ENCODE results near the gene SLC27A4. TPM values are rescaled to one million over a fixed set of nuclear protein-coding genes. Genes with fewer than 3 reads are reported as not detected.

SLC27A4 gene
- total RNA-seq, 2 donors from 2014 or later = 7.7 to 22.3 TPM

GRCh38 chr9:128341435-128341849 lies 1.1 kb downstream of the SLC27A4 start:
- ATAC-seq (replicated peaks) = peak; percentile 57
- Mint-ChIP-seq H3K9me3 (no peaks in the 10 kb centered on the region), H3K4me1 (peaks cover 6% of the 10 kb centered on the region), H3K4me3 (peak overlapping the region; percentile 87), H3K27ac (peak overlapping the region; percentile 83), H3K36me3 (ENCODE audit: low read depth) (peaks cover 26% of the 10 kb centered on the region), H3K27me3 (no peaks in the 10 kb centered on the region)

DNA sequence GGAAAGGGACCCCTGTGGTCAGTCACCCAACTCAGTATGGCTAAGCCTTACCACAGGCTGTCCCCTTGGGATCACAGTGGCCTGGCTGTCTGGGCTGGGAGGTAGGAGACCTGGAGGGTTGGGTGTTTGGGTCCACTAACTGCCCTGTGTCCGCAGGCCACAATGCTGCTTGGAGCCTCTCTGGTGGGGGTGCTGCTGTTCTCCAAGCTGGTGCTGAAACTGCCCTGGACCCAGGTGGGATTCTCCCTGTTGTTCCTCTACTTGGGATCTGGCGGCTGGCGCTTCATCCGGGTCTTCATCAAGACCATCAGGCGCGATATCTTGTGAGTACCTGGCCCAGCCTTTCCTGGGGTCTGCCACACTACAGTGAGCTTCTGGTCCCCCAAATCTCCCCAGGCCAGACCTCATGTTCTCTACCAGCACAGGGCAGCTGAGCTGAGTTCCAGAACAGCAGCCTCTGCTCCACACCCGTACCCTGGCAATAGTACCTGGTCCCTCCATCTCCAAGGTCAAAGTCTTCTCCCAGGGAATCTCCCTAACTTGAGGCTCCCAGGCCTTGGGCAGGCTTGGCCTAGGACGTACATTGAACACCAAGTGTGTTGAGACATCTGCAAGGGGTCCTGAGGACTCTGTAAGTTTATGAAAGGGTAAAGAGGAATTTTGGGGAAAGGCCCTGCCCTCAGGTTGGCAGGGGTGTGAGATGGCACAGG lies 2.8 kb downstream of the SLC27A4 start:
- no peak for ATAC-seq (replicated peaks)
- Mint-ChIP-seq H3K36me3 (ENCODE audit: low read depth) (peaks cover 43% of the 10 kb centered on the region), H3K27me3 (no peaks in the 10 kb centered on the region), H3K4me3 (no peak overlapping the region), H3K9me3 (no peaks in the 10 kb centered on the region), H3K27ac (no peak overlapping the region), H3K4me1 (peaks cover 6% of the 10 kb centered on the region)

GRCh38 chr9:128343855-128344254 lies 3.5 kb downstream of the SLC27A4 start:
- no peak for ATAC-seq (replicated peaks)
- H3K27ac Mint-ChIP-seq = no peak overlapping the region
- H3K9me3 Mint-ChIP-seq = no peaks in the 10 kb centered on the region
- H3K27me3 Mint-ChIP-seq = no peaks in the 10 kb centered on the region
- H3K36me3 Mint-ChIP-seq (ENCODE audit: low read depth) = peaks cover 48% of the 10 kb centered on the region
- H3K4me1 Mint-ChIP-seq = peaks cover 6% of the 10 kb centered on the region
- no peak overlapping the region for H3K4me3 Mint-ChIP-seq

- no peak for ATAC-seq (replicated peaks)
- Mint-ChIP-seq H3K4me3 (no peak overlapping the region), H3K27me3 (no peaks in the 10 kb centered on the region), H3K4me1 (peaks cover 6% of the 10 kb centered on the region), H3K27ac (no peak overlapping the region), H3K36me3 (ENCODE audit: low read depth) (peaks cover 60% of the 10 kb centered on the region), H3K9me3 (no peaks in the 10 kb centered on the region)
Observed at GRCh38 chr9:128344931-128345605, 4.7 kb downstream of the SLC27A4 start.

GRCh38 chr9:128349125-128349524 lies 8.8 kb downstream of the SLC27A4 start:
- ATAC-seq (replicated peaks) = no peak
- H3K9me3 Mint-ChIP-seq = no peaks in the 10 kb centered on the region
- H3K4me1 Mint-ChIP-seq = no peaks in the 10 kb centered on the region
- H3K27ac Mint-ChIP-seq = no peak overlapping the region
- no peak overlapping the region for H3K4me3 Mint-ChIP-seq
- H3K36me3 Mint-ChIP-seq (ENCODE audit: low read depth) = peaks cover 77% of the 10 kb centered on the region
- H3K27me3 Mint-ChIP-seq = no peaks in the 10 kb centered on the region

DNA sequence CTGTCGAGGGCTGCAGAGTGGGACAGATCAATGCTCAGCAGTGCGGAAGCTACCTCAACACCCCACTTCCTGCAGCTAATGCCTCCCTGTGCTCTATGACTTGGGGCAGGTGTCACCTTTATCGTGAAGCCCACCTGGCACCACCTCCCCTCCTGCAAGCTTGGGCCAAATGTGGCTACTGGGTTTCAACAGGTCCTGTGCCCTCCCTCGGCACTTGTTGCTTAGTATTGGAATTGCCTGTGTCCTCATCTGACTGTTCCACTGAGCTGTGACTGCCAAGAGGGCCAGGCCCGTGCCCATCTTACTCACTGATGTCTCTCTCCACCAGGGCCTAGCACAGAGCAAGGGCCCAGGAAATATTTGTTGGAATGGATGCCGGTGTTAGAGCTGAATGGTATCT lies 9.4 kb downstream of the SLC27A4 start:
- H3K27ac Mint-ChIP-seq = no peak overlapping the region
- no peak for ATAC-seq (replicated peaks)
- H3K4me1 Mint-ChIP-seq = no peaks in the 10 kb centered on the region
- H3K4me3 Mint-ChIP-seq = no peak overlapping the region
- H3K9me3 Mint-ChIP-seq = no peaks in the 10 kb centered on the region
- no peaks in the 10 kb centered on the region for H3K27me3 Mint-ChIP-seq
- H3K36me3 Mint-ChIP-seq (ENCODE audit: low read depth) = peaks cover 76% of the 10 kb centered on the region

GRCh38 chr9:128355451-128355850 lies 15.1 kb downstream of the SLC27A4 start:
- ATAC-seq (replicated peaks) = no peak
- Mint-ChIP-seq H3K36me3 (ENCODE audit: low read depth) (peaks cover 47% of the 10 kb centered on the region), H3K4me1 (no peaks in the 10 kb centered on the region)

GRCh38 chr9:128358090-128358489 lies 17.8 kb downstream of the SLC27A4 start:
- H3K4me3 Mint-ChIP-seq = no peak overlapping the region
- no peaks in the 10 kb centered on the region for H3K4me1 Mint-ChIP-seq
- H3K9me3 Mint-ChIP-seq = no peaks in the 10 kb centered on the region
- H3K36me3 Mint-ChIP-seq (ENCODE audit: low read depth) = peaks cover 27% of the 10 kb centered on the region
- ATAC-seq (replicated peaks) = no peak
- H3K27ac Mint-ChIP-seq = no peak overlapping the region
- no peaks in the 10 kb centered on the region for H3K27me3 Mint-ChIP-seq

More at GRCh38 chr9:128355451-128355850, 15.1 kb downstream of the SLC27A4 start:
- H3K9me3 Mint-ChIP-seq = no peaks in the 10 kb centered on the region
- no peaks in the 10 kb centered on the region for H3K27me3 Mint-ChIP-seq
- no peak overlapping the region for H3K4me3 Mint-ChIP-seq
- H3K27ac Mint-ChIP-seq = no peak overlapping the region

- Mint-ChIP-seq H3K27me3 (no peaks in the 10 kb centered on the region), H3K4me1 (no peaks in the 10 kb centered on the region), H3K9me3 (no peaks in the 10 kb centered on the region)
Observed at GRCh38 chr9:128358861-128359260, 18.5 kb downstream of the SLC27A4 start.

GRCh38 chr9:128360826-128361225 lies 20.5 kb downstream of the SLC27A4 start:
- Mint-ChIP-seq H3K36me3 (ENCODE audit: low read depth) (peaks cover 14% of the 10 kb centered on the region), H3K27ac (peak overlapping the region; percentile 77), H3K4me3 (no peak overlapping the region), H3K27me3 (no peaks in the 10 kb centered on the region), H3K4me1 (no peaks in the 10 kb centered on the region), H3K9me3 (no peaks in the 10 kb centered on the region)
- no peak for ATAC-seq (replicated peaks)

More at GRCh38 chr9:128358861-128359260, 18.5 kb downstream of the SLC27A4 start:
- Mint-ChIP-seq H3K36me3 (ENCODE audit: low read depth) (peaks cover 22% of the 10 kb centered on the region), H3K4me3 (no peak overlapping the region), H3K27ac (no peak overlapping the region)
- no peak for ATAC-seq (replicated peaks)

DNA sequence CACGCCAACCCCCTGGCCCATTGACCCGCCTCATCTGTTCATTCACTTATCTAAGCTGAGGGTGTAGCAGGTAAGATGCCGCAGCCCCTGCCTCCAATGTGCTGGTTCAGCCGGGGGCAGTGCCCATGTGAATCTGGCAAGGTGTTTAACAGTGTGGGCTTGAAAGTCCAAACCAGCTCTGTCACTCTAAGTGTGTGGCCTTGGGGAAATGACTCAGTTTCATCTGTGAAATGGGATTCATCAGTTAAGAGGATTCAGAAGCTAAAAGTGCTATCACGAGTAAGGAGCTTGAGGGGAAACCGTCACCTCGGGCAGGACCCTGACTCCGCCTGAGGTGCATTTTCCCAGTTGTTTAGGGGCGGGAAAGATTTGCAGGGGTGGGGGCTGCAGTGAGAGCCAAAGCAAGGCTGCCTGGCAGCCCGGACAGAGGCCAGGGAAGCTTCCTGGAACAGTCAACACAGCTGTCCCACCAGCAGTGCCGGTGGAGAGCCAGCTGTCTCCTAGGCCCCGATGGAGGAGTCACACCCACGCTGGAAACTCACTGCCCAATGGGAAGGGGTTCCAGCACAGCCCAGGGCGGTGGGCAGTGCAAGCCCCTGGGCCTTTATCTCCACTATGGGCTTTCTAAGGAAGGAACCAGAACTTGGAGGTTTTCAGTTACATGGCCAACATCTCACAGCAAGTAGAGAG lies 21.1 kb downstream of the SLC27A4 start:
- Mint-ChIP-seq H3K9me3 (no peaks in the 10 kb centered on the region), H3K4me3 (peak overlapping the region; percentile 73), H3K27ac (peak overlapping the region; percentile 77), H3K36me3 (ENCODE audit: low read depth) (peaks cover 9% of the 10 kb centered on the region), H3K27me3 (no peaks in the 10 kb centered on the region), H3K4me1 (no peaks in the 10 kb centered on the region)
- ATAC-seq (replicated peaks) = peak; percentile 32

GRCh38 chr9:128361986-128362646 lies 21.8 kb downstream of the SLC27A4 start:
- Mint-ChIP-seq H3K4me1 (no peaks in the 10 kb centered on the region), H3K27me3 (no peaks in the 10 kb centered on the region), H3K36me3 (ENCODE audit: low read depth) (peaks cover 4% of the 10 kb centered on the region), H3K9me3 (no peaks in the 10 kb centered on the region), H3K4me3 (peak overlapping the region; percentile 73), H3K27ac (peak overlapping the region; percentile 77)
- peak; percentile 94 for ATAC-seq (replicated peaks)

DNA sequence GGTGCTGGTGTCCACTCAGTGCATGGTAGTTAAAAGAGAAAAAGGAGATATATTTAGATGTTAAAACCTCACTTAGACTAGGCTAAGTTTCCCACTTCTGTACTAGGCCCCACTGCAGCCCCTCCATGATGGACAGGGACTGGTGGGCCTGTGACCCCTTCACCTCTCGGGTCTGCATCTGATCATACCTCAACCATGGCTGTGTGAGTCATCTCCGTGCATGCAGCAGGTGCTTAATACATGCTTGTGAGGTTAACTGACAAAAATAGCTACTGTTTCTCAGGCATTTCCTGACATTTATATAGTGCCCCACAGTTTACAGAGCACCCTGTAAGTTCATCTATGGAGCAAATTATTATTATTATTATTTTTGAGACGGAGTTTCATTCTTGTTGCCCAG lies 22.4 kb downstream of the SLC27A4 start:
- Mint-ChIP-seq H3K4me3 (peak overlapping the region; percentile 73), H3K36me3 (ENCODE audit: low read depth) (no peaks in the 10 kb centered on the region), H3K27ac (peak overlapping the region; percentile 77), H3K9me3 (no peaks in the 10 kb centered on the region), H3K27me3 (no peaks in the 10 kb centered on the region), H3K4me1 (no peaks in the 10 kb centered on the region)
- ATAC-seq (replicated peaks) = no peak

DNA sequence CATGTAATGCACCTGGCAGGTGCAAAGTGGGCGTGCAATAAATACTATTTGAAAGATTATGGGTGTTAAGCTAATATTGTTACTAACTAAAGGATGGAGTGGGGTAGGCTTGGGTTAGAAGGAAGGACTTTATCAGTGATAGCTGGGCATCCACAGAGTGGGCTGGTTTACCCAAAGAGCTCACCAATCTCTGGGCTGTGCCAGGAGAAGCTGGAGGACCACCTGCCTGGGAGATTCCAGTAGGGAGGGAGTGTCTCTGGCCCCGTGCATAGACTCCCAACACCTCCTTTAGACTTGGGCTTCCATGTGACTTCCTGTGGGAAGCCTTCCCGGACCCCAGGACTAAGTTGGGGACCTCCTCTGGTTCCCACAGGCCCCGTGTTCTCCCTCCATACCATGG lies 25.2 kb downstream of the SLC27A4 start:
- H3K9me3 Mint-ChIP-seq = no peaks in the 10 kb centered on the region
- no peak overlapping the region for H3K4me3 Mint-ChIP-seq
- no peaks in the 10 kb centered on the region for H3K36me3 Mint-ChIP-seq (ENCODE audit: low read depth)
- peaks cover 5% of the 10 kb centered on the region for H3K4me1 Mint-ChIP-seq
- no peak overlapping the region for H3K27ac Mint-ChIP-seq
- ATAC-seq (replicated peaks) = no peak
- H3K27me3 Mint-ChIP-seq = no peaks in the 10 kb centered on the region

All from activated T-helper 17 cell treated with anti-CD3 and anti-CD28 coated beads, Interleukin-2, amount 50 U/mL, for 72 hours (primary cell).